BLaER1 (cell line): ENCODE measurements around the gene SESN3.
"Not testable (repeated sequence)": the region's sequence is repeated elsewhere in the genome, so short reads cannot be mapped to it uniquely, and the experiment has no call there.

Experiments used
- H3K27ac ChIP-seq: shearing (Covaris generic); formaldehyde crosslinking; 2 replicates; pipeline ENCODE4 v1.8.1; 2022
- H3K27me3 ChIP-seq: shearing (Covaris generic); formaldehyde crosslinking; 2 replicates; pipeline ENCODE4 v1.8.1; 2022
- H3K36me3 ChIP-seq: shearing (Covaris generic); formaldehyde crosslinking; 2 replicates; pipeline ENCODE4 v1.8.1; 2022
- H3K4me1 ChIP-seq: shearing (Covaris generic); formaldehyde crosslinking; 2 replicates; pipeline ENCODE4 v1.8.1; 2022
- H3K4me2 ChIP-seq: shearing (Covaris generic); formaldehyde crosslinking; 2 replicates; pipeline ENCODE4 v1.8.1; 2022
- H3K4me3 ChIP-seq: shearing (Covaris generic); formaldehyde crosslinking; 2 replicates; pipeline ENCODE4 v1.8.1; 2022
- H3K9ac ChIP-seq: shearing (Covaris generic); formaldehyde crosslinking; 2 replicates; pipeline ENCODE4 v1.8.1; 2022
- H3K9me3 ChIP-seq: shearing (Covaris generic); formaldehyde crosslinking; 2 replicates; pipeline ENCODE4 v1.8.1; 2022
- H4K20me1 ChIP-seq: shearing (Covaris generic); formaldehyde crosslinking; 2 replicates; pipeline ENCODE4 v1.8.1; 2022
- Cebpa-rat ChIP-seq: shearing (Covaris generic); IDR thresholded peaks from 2 replicates; pipeline ENCODE4 v1.8.1; 2022

The SESN3 gene

GRCh38 chr11:95145430-95146060 is 85.5 kb downstream of the SESN3 start:
- peaks cover 9% of the 10 kb centered on the region; the same call in 1 of the 2 replicates for H3K27me3 ChIP-seq
- peaks cover 43% of the 10 kb centered on the region for H3K4me1 ChIP-seq
- no peaks in the 10 kb centered on the region for H3K36me3 ChIP-seq
- 0 out of 2 replicates have a peak, but pooled peaks have one; percentile 14 for TF ChIP-seq Cebpa-rat
- H3K9me3 ChIP-seq, result no peaks in the 10 kb centered on the region
- no peak overlapping the region for H3K9ac ChIP-seq
- H3K4me3 ChIP-seq, result no peak overlapping the region
- no peak overlapping the region for H3K27ac ChIP-seq
- H4K20me1 ChIP-seq, result no peaks in the 10 kb centered on the region
- no peak overlapping the region for H3K4me2 ChIP-seq

- H3K4me1 ChIP-seq, result peaks cover 34% of the 10 kb centered on the region
These were observed 86.4 kb downstream of the SESN3 start for GRCh38 chr11:95144313-95145235.

DNA sequence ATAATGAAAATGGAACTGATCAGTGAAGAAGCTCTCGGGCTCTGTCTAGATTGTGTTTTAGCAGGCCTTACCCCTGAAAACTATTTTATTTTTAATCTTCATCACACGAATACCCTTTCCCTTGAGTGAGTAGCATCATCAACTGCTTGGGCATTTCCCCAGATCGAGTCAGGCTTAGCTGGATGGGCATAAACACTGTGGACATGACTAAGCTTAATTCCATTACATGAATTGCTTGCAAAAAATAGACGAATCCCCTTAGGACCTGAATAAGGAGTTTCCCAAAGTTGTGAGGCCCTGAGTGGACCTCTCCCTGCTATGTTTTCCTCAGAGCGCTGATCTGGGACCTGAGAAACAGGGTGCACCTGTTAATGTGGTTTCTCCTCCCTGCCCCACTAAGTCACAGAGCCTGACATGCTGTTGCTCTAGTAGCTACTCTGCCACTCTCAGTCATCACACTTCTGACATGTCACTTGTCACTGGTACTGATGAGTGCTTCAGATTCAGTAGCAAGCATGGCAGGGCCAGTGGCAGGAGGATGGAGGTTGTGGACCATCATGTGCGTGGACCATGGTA is 87.8 kb downstream of the SESN3 start:
- H3K4me3 ChIP-seq, result no peak overlapping the region
- H3K27ac ChIP-seq, result no peak overlapping the region
- no peak for TF ChIP-seq Cebpa-rat
- H3K9me3 ChIP-seq, result no peaks in the 10 kb centered on the region
- no peaks in the 10 kb centered on the region for H3K36me3 ChIP-seq
- no peaks in the 10 kb centered on the region for H3K27me3 ChIP-seq
- H3K9ac ChIP-seq, result no peak overlapping the region
- peaks cover 1% of the 10 kb centered on the region; the same call in 1 of the 2 replicates for H4K20me1 ChIP-seq
- H3K4me1 ChIP-seq, result peaks cover 27% of the 10 kb centered on the region
- H3K4me2 ChIP-seq, result peak overlapping the region; percentile 54

More at GRCh38 chr11:95144313-95145235, 86.4 kb downstream of the SESN3 start:
- Histone ChIP-seq H3K36me3 (no peaks in the 10 kb centered on the region), H3K27me3 (no peaks in the 10 kb centered on the region), H3K4me2 (peak overlapping the region; percentile 54), H4K20me1 (no peaks in the 10 kb centered on the region), H3K9ac (no peak overlapping the region), H3K9me3 (no peaks in the 10 kb centered on the region), H3K27ac (no peak overlapping the region), H3K4me3 (no peak overlapping the region)
- no peak for TF ChIP-seq Cebpa-rat

GRCh38 chr11:95142431-95142830 is 88.6 kb downstream of the SESN3 start:
- TF ChIP-seq Cebpa-rat, result no peak
- Histone ChIP-seq H3K27me3 (no peaks in the 10 kb centered on the region), H4K20me1 (peaks cover 9% of the 10 kb centered on the region; the same call in 1 of the 2 replicates), H3K4me3 (no peak overlapping the region), H3K9ac (no peak overlapping the region), H3K9me3 (no peaks in the 10 kb centered on the region), H3K4me1 (peaks cover 27% of the 10 kb centered on the region), H3K36me3 (no peaks in the 10 kb centered on the region), H3K27ac (no peak overlapping the region), H3K4me2 (peak overlapping the region; percentile 54)

- no peak for TF ChIP-seq Cebpa-rat
- Histone ChIP-seq H3K27me3 (no peaks in the 10 kb centered on the region), H3K36me3 (0 out of 2 replicates have a peak, but pooled peaks cover 7% of the 10 kb centered on the region), H3K27ac (no peak overlapping the region), H3K9ac (no peak overlapping the region), H3K4me1 (peaks cover 27% of the 10 kb centered on the region), H3K4me2 (no peak overlapping the region), H3K4me3 (no peak overlapping the region), H3K9me3 (no peaks in the 10 kb centered on the region), H4K20me1 (peaks cover 11% of the 10 kb centered on the region; the same call in 1 of the 2 replicates)
These were observed 90.5 kb downstream of the SESN3 start for GRCh38 chr11:95140397-95141033.

GRCh38 chr11:95138448-95138847 is 92.6 kb downstream of the SESN3 start:
- no peaks in the 10 kb centered on the region for H3K27me3 ChIP-seq
- H3K9me3 ChIP-seq, result no peaks in the 10 kb centered on the region
- no peak overlapping the region for H3K9ac ChIP-seq
- no peak overlapping the region for H3K4me2 ChIP-seq
- TF ChIP-seq Cebpa-rat, result no peak
- peaks cover 13% of the 10 kb centered on the region for H3K4me1 ChIP-seq
- peaks cover 22% of the 10 kb centered on the region for H3K36me3 ChIP-seq
- peaks cover 11% of the 10 kb centered on the region; the same call in 1 of the 2 replicates for H4K20me1 ChIP-seq
- H3K4me3 ChIP-seq, result no peak overlapping the region
- H3K27ac ChIP-seq, result no peak overlapping the region

GRCh38 chr11:95137299-95137698 is 93.7 kb downstream of the SESN3 start:
- Histone ChIP-seq H4K20me1 (peaks cover 14% of the 10 kb centered on the region; the same call in 1 of the 2 replicates), H3K27ac (no peak overlapping the region), H3K27me3 (no peaks in the 10 kb centered on the region), H3K9ac (no peak overlapping the region), H3K9me3 (no peaks in the 10 kb centered on the region), H3K36me3 (peaks cover 34% of the 10 kb centered on the region), H3K4me3 (no peak overlapping the region), H3K4me2 (no peak overlapping the region), H3K4me1 (peaks cover 5% of the 10 kb centered on the region)
- no peak for TF ChIP-seq Cebpa-rat

DNA sequence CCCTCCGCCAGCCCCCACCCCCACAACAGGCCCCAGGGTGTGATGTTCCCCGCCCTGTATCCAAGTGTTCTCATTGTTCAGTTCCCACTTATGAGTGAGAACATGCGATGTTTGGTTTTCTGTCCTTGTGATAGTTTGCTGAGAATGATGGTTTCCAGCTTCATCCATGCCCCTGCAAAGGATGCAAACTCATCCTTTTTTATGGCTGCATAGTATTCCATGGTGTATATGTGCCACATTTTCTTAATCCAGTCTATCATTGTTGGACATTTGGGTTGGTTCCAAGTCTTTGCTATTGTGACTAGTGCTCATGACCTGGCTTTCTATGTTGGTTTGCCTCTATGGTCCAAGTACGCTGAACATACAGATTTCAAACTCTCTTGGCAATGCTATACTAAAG is 94.3 kb downstream of the SESN3 start:
- Histone ChIP-seq H3K36me3 (peaks cover 39% of the 10 kb centered on the region), H4K20me1 (peaks cover 20% of the 10 kb centered on the region; the same call in 1 of the 2 replicates)
- H3K4me1 ChIP-seq, H3K4me3 ChIP-seq, H3K27ac ChIP-seq, H3K9me3 ChIP-seq, H3K9ac ChIP-seq, H3K27me3 ChIP-seq, H3K4me2 ChIP-seq: not testable (repeated sequence)

DNA sequence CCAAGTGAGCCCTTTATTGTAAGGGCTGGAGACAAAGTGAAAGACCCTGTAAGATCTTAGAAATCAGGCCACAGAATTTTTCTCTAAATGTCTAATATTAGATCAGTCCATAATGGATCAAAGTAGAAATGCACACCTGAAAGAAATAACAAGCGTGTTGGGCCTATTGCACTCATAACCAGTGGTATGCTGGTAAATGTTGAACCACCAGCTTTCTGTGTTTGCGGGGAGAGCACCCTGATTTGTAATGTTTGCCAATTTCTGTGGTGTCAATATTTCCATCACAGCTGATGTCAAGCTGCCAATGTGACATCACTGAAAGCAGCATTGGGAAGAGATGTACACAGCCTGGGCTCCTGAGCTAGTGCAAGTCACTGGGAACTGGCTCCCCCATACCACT is 95.1 kb downstream of the SESN3 start:
- Histone ChIP-seq H4K20me1 (peaks cover 28% of the 10 kb centered on the region; the same call in 1 of the 2 replicates), H3K9me3 (no peaks in the 10 kb centered on the region), H3K9ac (no peak overlapping the region), H3K4me3 (no peak overlapping the region), H3K27ac (no peak overlapping the region), H3K4me2 (no peak overlapping the region), H3K4me1 (peaks cover 5% of the 10 kb centered on the region; the same call in 1 of the 2 replicates), H3K27me3 (no peaks in the 10 kb centered on the region), H3K36me3 (peaks cover 48% of the 10 kb centered on the region)
- no peak for TF ChIP-seq Cebpa-rat
